Measurements from ENCODE around the gene APOB.
A peak's percentile ranks its signal among the peaks of the same experiment; 100 is the strongest.

APOB gene

GRCh38 chr2:20986024-20986939 lies 57.6 kb downstream of the APOB start:
- no peak for DNase-seq
- intact Hi-C loops (cut with DNase I): no loop called here

- DNase-seq: no peak
- intact Hi-C loops (cut with DNase I): no loop called here
Measured at GRCh38 chr2:20985062-20985461, 58.8 kb downstream of the APOB start.

- DNase-seq: no peak
- intact Hi-C loops (cut with DNase I): no loop called here
Measured at GRCh38 chr2:20984408-20984807, 59.5 kb downstream of the APOB start.

- intact Hi-C loops (cut with DNase I): no loop called here
- no peak for DNase-seq
Measured at GRCh38 chr2:20983844-20984243, 60.0 kb downstream of the APOB start.

GRCh38 chr2:20982861-20983260 lies 61.0 kb downstream of the APOB start:
- no peak for DNase-seq
- intact Hi-C loops (cut with DNase I): no loop called here

- no peak for DNase-seq
Measured at GRCh38 chr2:20977520-20978180, 66.2 kb downstream of the APOB start.

GRCh38 chr2:20976527-20976926 lies 67.3 kb downstream of the APOB start:
- no peak for DNase-seq
- intact Hi-C loops (cut with DNase I): no loop called here

More at GRCh38 chr2:20977520-20978180, 66.2 kb downstream of the APOB start:
- intact Hi-C loops (cut with DNase I): no loop called here

- DNase-seq: no peak
- intact Hi-C loops (cut with DNase I): no loop called here
Measured at GRCh38 chr2:20972792-20973565, 70.9 kb downstream of the APOB start.

GRCh38 chr2:20972110-20972509 lies 71.8 kb downstream of the APOB start:
- no peak for DNase-seq
- intact Hi-C loops (cut with DNase I): no loop called here

- intact Hi-C loops (cut with DNase I): no loop called here
- DNase-seq: no peak
Measured at GRCh38 chr2:20970068-20970467, 73.8 kb downstream of the APOB start.

- intact Hi-C loops (cut with DNase I): no loop called here
- DNase-seq: no peak
Measured at GRCh38 chr2:20966061-20966595, 77.7 kb downstream of the APOB start.

GRCh38 chr2:20965221-20965620 lies 78.7 kb downstream of the APOB start:
- no peak for DNase-seq
- intact Hi-C loops (cut with DNase I): no loop called here

- intact Hi-C loops (cut with DNase I): loop anchor here (1.0 to 5.0 kb wide), 3 partner anchors 183 to 303 kb away; no protein-coding TSS in a partner anchor
- no peak for DNase-seq
Measured at GRCh38 chr2:20963867-20964266, 80.0 kb downstream of the APOB start.

- peak; percentile 41 to 94 (median 76) for DNase-seq
- intact Hi-C loops (cut with DNase I): loop anchor here (1.0 to 5.0 kb wide), 3 partner anchors 182 to 302 kb away; no protein-coding TSS in a partner anchor
Measured at GRCh38 chr2:20962939-20963557, 80.8 kb downstream of the APOB start.

- intact Hi-C loops (cut with DNase I): loop anchor here (2.0 to 5.0 kb wide), 2 partner anchors 181 to 280 kb away; no protein-coding TSS in a partner anchor
- no peak for DNase-seq
Measured at GRCh38 chr2:20961858-20962257, 82.0 kb downstream of the APOB start.

GRCh38 chr2:20960003-20960402 lies 83.9 kb downstream of the APOB start:
- intact Hi-C loops (cut with DNase I): loop anchor here (5.0 kb wide), 1 partner anchor 278 kb away; no protein-coding TSS in a partner anchor
- DNase-seq: no peak

- DNase-seq: no peak
- intact Hi-C loops (cut with DNase I): no loop called here
Measured at GRCh38 chr2:20959252-20959651, 84.6 kb downstream of the APOB start.

- peak in 1 of 10 donors; percentile 72 for DNase-seq
- intact Hi-C loops (cut with DNase I): no loop called here
Measured at GRCh38 chr2:20957788-20958525, 85.9 kb downstream of the APOB start.

Measured in posterior cingulate gyrus (tissue), 11 donors.